T47D (cell line): Measurements from ENCODE around the gene ABTB1.
A peak's percentile ranks its signal among the peaks of the same experiment; 100 is the strongest.

Experiments used
- DNase-seq, 2 experiments: peaks; one replicate each; pipeline versions ENCODE4 v3.0.0 to v3.0.0-alpha.2; 2011 to 2012; ENCODE audit warnings: low read depth in 1 of 2, low spot score in 1 of 2
- JUND ChIP-seq: IDR thresholded peaks from 2 replicates; pipeline ENCODE4 v1.6.1; 2012; ENCODE audit warnings: low read depth
- in situ Hi-C: cut with HindIII; loops from 2 replicates; pipeline ENCODE4 v1.10.0; 2016; ENCODE audit warnings: low sequenced_read_pairs, low pct_unique_long_range_greater_than_20kb

ABTB1 gene

DNA sequence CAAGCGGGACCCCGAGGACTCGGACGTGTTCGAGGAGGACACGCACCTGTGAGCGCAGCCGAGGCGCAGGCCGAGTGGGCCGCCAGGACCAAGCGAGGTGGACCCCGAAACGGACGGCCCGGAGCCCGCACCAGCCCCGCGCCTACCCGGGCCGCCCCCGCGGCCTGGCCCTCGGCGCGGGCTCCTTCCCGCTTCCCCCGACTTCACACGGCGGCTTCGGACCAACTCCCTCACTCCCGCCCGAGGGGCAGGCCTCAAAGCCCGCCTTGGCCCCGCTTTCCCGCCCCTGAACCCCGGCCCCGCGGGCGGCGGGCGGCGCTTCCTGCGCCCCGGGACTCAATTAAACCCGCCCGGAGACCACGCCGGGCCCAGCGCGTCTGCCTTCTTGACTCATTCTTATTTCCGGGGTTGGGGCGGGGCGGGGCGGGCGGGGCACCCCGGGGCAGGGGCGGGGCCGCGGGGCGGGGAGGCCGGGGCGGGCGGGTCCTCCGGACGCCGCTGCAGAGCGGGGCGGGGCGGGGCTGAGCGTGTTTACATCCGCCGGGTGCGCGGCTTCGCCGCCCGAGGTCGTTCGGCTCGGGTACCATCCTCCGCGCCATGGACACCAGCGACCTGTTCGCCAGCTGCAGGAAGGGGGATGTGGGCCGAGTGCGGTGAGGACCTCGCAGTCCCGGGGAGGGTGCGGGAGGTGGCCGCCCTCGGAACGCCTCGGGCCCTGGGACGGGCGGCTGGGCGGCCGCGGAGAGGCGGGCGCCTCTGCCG, at the start of gene ABTB1:
Gene ABTB1, plus strand, starts transcription at position 524 of the 762 bp plus-strand sequence. Its CDS starts 74 bp downstream, at position 598.
- peak; percentile 80 to 89 for DNase-seq
- in situ Hi-C loops = no loop called here
- no peak for TF ChIP-seq JUND

DNA sequence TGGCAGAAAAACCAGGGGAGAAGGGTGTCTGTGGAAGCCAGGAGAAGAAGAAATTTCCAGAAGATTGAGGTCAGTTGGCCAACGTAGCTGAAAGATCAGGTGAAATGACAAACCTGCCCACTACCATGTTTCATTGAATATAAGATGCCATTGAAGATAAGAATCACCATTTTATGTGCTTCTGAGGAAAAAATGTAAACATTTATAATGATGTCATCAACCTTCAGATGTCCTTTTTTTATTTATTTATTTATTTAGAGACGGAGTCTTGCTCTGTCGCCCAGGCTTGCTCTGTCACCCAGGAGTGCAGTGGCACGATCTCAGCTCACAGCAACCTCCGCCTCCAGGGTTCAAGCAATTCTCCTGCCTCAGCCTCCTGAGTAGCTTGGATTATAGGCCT, 48.7 kb upstream of the ABTB1 start:
- no peak for TF ChIP-seq JUND
- no peak for DNase-seq
- in situ Hi-C loops = no loop called here

DNA sequence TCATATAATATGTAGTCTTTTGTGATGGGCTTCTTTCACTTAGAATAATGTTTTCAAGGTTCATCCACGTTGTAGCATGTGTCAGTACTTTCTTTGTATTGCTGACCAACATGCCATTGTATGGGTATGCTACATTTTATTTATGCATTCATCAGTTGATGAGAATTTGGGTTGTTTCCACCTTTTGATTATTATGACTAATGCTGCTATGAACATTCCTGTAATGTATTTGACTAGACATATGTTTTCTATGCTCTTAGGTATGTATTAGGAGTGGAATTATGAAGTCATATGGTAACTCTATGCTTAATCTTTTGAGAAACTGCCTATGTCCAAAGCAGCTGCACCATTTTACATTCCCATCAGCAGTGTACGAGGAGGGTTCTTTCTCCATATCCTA, 46.9 kb upstream of the ABTB1 start:
- in situ Hi-C loops = no loop called here
- no peak for TF ChIP-seq JUND
- no peak for DNase-seq

DNA sequence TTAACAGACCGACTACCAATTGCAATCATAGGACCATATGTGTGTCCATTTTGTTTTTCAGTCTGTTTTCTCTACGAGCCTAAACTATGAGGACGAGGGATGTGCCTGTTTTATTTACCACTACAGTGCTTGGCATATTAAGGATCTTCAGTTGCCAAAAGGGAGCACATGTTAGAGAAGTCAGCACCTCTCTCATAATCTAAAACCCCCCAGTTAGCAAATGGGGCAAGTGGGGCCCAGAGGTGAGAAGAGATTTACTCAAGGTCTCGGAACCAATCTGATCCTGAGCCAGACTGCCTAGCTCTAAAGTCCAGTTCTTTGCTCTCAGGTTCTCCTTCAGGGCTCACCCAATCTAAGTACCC, 44.3 kb upstream of the ABTB1 start:
- no peak for DNase-seq
- in situ Hi-C loops = no loop called here
- TF ChIP-seq JUND = no peak

DNA sequence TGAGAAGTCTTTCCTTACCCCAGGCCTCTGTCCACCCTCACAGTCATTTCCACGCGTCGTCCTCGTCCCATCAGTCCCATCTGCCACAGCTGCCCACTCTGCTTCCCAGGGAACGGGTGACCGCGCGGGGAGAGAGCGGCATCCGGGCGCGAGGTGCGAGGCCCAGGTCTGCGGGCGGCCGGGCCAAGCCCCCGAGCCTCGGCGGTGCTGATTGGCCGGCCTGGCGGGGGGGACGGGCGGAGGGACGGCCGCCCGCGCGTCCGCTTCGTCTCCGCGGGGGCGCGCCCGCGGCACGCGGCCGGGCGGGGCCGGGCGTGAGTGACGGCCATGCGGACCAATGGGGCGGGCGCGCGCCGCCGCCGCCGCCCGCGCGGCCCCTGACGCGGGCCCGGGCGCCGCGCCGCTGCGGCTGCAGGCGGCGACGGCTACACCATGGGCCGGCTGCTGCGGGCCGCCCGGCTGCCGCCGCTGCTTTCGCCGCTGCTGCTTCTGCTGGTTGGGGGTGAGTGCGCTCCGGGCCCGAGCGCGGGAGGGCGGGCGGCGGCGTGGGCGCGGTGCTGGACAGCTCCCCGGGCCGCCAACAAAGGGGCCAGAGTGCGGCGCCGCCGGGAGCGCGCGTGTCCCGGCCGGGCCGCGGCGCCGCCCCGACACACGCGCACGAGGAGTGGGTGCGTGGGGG, 43.8 kb upstream of the ABTB1 start, which contains the start of gene PODXL2:
Gene PODXL2, plus strand, starts transcription at position 398 of the 679 bp plus-strand sequence. Its CDS starts 35 bp downstream, at position 433.
- DNase-seq = peak; percentile 84
- in situ Hi-C loops = no loop called here
- no peak for TF ChIP-seq JUND

DNA sequence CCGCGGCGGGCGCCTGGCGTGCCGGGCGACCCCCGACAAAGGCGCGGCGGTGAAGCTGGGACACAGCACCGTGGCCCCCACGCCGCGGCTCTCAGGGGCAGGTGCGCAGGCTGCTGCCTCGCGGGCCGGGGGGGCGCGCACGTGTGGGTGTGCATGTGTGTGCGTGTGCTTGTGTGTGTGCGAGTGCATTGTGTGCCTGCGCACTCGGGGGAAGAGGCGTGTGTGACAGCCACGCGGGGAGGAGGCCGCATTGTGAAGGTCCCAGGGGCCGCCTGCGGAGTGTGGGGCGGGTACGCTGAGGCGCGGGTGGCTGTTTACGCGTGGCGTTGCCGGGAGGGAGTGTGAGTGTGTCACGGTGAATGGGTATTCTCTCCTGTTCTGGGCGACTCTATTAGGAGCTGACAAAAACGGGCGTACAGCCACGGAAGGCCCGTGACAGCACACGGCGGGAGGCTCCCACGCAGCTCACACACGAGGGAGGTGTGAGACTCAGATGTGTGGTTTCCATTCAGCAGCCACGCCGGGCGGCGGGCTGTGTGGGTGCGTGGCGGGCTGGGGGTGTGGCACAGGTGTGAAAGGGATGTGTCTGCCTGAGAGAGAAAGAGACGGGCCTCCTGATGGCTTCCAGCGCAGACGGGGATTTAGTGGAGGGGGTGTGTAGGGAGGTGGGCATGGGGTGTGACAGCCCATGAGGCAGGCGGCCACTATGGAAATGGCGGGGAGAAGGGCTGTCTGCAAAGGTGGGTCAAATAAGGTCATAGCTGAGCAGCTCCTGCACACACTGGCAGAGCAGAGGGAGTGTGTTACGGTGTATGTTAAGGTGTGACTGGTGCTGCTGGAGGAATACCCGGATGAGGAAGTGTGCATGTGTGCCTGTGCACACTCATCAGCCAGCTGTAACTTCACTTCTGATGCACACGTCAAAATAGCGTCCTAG, 43.0 kb upstream of the ABTB1 start:
- TF ChIP-seq JUND = no peak
- in situ Hi-C loops = no loop called here
- DNase-seq = no peak

DNA sequence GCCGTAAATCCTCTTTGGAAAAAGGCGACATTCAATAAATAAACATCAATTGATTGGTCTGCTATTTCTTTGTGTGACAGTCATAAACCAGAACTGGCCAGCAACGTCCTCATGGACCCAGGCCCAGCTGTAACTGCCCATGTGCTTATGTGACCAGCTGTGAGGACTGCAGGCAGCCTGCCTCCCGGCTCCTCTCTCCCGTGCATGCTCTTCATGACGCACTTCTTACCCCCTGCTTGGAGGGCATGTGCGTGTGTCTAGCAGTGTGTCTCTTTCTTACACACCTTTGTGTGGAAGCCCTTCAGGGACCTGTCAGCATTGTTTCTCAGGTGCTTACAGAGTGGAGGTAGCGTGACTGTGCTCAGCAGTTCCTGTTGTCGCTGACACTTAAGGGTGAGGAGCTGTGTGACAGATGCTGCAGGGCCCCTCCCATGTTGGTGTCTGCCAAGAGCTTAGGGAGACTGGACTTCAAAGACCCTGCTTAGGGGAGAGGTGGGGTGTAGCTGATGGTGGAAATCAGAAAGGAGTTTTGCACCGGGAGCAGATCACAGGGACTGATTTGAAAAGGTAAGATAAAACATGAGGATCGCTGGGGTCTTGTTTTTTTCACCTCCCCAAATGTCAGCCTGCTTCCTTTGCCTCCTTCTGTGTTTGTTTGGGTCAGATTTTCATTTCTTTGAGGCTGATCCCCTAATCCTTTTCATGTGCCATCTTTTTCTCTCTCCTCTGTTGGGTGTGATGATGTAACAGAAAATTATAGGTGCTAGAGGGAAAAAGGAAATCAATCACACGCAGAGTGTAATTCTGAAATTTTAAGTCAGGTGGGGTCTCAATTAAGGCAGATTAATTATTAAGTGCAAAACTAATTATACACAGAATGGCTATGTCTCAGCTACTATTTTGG, 41.7 kb upstream of the ABTB1 start:
- in situ Hi-C loops = no loop called here
- no peak for DNase-seq
- no peak for TF ChIP-seq JUND

DNA sequence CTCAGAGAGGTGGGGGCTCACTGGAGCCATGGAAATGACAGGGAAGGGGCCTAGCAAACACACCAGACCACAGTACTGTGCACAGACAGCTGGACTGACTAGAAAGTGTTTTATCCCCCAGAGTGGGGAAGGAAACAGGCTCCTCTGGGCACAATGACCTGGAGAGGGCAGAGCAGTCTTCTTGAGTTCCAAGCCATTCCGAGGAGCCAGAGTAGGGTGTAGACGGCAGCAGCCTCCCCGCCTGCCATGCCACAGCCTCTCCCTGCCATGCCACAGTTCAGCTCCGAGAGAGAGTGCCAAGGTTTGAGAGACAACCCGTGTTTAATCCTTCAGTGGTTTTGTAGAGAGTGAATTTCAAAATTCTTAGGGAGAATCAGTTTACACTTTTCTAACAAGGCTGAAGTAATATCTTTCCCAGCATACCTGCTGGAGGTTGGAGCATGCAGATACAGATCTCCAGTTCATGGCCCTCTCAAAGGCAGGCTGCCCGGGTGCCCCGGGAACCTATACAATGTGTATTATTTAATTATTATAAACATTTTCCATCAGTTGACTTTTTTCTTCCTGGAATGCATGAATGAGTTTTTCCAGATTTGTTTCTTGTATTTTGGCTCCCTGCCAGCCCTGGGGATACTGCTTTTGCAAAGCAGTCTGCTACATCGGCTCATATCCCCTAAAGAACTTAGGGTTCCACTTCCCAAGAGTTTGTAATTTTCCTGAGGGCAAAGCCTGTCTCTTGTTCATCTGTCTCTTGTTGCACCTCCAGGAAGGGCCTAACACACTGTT, 40.5 kb upstream of the ABTB1 start:
- DNase-seq = peak in 1 of 2 experiments; percentile 35
- no peak for TF ChIP-seq JUND
- in situ Hi-C loops = no loop called here

DNA sequence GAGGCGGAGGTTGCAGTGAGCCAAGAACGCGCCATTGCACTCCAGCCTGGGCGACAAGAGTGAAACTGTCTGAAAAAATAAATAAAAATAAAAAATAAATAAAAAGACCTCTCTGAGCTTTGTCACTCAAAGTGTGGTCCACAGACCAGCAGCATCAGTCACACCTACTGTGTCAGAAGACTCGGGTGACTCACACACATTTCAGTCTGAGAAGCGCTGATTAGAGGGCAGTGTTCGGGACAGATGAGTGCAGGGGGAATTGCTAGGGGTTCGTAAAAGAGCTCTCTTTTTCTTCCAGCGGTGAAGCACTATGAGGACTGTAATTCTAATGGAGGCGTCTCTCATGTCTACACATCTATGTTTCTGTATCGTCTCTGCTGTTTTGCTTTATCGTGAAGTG, 38.1 kb upstream of the ABTB1 start:
- TF ChIP-seq JUND = no peak
- in situ Hi-C loops = no loop called here
- DNase-seq = no peak

DNA sequence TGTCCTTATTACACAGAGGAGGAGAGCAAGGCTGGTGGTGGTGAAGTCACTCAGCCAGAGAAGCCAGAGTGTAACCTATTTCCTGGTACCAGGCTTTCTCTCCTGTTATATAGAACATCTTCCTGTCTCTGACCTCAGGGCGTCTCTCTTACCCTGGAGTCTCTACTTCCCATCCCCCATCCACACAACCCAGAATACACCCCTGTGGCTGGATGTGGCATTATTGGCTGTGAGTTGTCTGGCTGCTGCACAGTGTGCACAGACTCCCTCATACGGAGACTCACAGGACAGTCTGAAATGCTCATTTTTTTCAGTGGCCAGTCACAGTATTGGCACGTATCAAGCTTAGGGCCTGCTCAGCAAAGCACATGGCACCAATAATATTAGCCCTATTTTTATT, 35.2 kb upstream of the ABTB1 start:
- peak in 1 of 2 experiments; percentile 43 for DNase-seq
- in situ Hi-C loops = no loop called here
- no peak for TF ChIP-seq JUND

DNA sequence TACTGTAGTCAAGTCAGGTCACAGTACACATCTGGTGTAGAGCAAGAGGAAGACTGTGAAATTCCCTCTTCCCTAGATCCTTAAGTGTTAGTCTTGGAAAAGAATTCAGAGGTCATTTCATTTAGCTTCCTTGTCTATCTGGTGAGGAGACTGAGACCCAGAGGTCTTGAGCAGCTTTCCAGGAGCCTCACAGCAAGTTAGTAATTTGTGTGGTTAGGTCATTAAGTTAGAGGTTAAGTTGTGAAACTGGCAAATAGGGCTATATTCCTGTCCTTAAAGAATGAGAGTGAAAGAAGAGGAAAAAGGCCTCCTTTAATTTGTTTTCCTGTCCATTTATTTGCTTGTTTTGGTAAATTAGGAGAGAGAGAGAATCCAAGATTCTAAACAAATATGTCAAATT, 34.8 kb upstream of the ABTB1 start:
- no peak for TF ChIP-seq JUND
- no peak for DNase-seq
- in situ Hi-C loops = no loop called here
